PC-9 (cell line): ENCODE data around the gene DPEP1. TPM values are rescaled to one million over a fixed set of nuclear protein-coding genes. Genes with fewer than 3 reads are reported as not detected.

ENCODE experiments used
- BruUV-seq: library from RNA; stranded (reverse); fragments of 400-500 nt; replicated peaks from 2 replicates; lab custom pipeline; 2021; lab: Mats Ljungman, UMichigan
- CTCF ChIA-PET: fragments of 300-600 bp; sonication (Branson Sonifier 250); formaldehyde crosslinking; loops from one replicate; lab custom pipeline; 2022; ENCODE audit warnings: antibody characterized with exemption; lab: Charles Lee
- POLR2A ChIA-PET: fragments of 300-600 bp; sonication (Branson Sonifier 250); formaldehyde crosslinking; loops from one replicate; lab custom pipeline; 2022; ENCODE audit warnings: antibody characterized with exemption; ENCODE audit not compliant: unreplicated experiment; lab: Charles Lee
- DNase-seq, 2 experiments: peaks; one replicate each; pipeline versions ENCODE4 v3.0.0 to v3.0.0-alpha.2; 2015 to 2022; ENCODE audit warnings: mixed read lengths in 1 of 2
- H2AFZ ChIP-seq: fragments of 200-600 bp; sonication (generic); 2 replicates; pipeline ENCODE4 v1.8.1; 2017; ENCODE audit warnings: antibody characterized with exemption
- H3F3A ChIP-seq: fragments of 200-600 bp; sonication (generic); 2 replicates; pipeline ENCODE4 v1.8.1; 2017; ENCODE audit warnings: antibody characterized with exemption, mild to moderate bottlenecking, low read depth; ENCODE audit not compliant: insufficient read depth
- H3K27ac ChIP-seq: fragments of 200-600 bp; sonication (generic); 2 replicates; pipeline ENCODE4 v1.6.1; 2016; ENCODE audit warnings: mixed run types
- H3K27me3 ChIP-seq: fragments of 200-600 bp; sonication (generic); 2 replicates; pipeline ENCODE4 v1.6.1; 2016; ENCODE audit warnings: low read depth, mixed run types; ENCODE audit not compliant: insufficient read depth
- H3K36me3 ChIP-seq: fragments of 200-600 bp; sonication (generic); 2 replicates; pipeline ENCODE4 v1.6.1; 2016; ENCODE audit warnings: low read depth, mixed run types
- H3K4me1 ChIP-seq: fragments of 200-600 bp; sonication (generic); replicated peaks from 2 replicates; pipeline ENCODE4 v1.6.1; 2016; ENCODE audit warnings: mixed run types; ENCODE audit not compliant: insufficient read depth
- H3K4me2 ChIP-seq: fragments of 200-600 bp; sonication (generic); 2 replicates; pipeline ENCODE4 v1.6.1; 2017; ENCODE audit warnings: mixed run types
- H3K4me3 ChIP-seq: fragments of 200-600 bp; sonication (generic); 2 replicates; pipeline ENCODE4 v1.6.1; 2016; ENCODE audit warnings: mixed run types
- H3K79me2 ChIP-seq: fragments of 200-600 bp; sonication (generic); 2 replicates; pipeline ENCODE4 v1.6.1; 2017; ENCODE audit warnings: low read depth, mixed run types
- H3K9me2 ChIP-seq: fragments of 200-600 bp; sonication (generic); 2 replicates; pipeline ENCODE4 v1.8.1; 2017; ENCODE audit warnings: mild to moderate bottlenecking; ENCODE audit not compliant: insufficient read depth
- H3K9me3 ChIP-seq: fragments of 200-600 bp; sonication (generic); 2 replicates; pipeline ENCODE4 v1.8.1; 2016; ENCODE audit warnings: low read depth; ENCODE audit not compliant: insufficient read depth
- H4K20me1 ChIP-seq: fragments of 200-600 bp; sonication (generic); 2 replicates; pipeline ENCODE4 v1.8.1; 2017; ENCODE audit not compliant: insufficient read depth
- CTCF ChIP-seq: fragments of 200-600 bp; sonication (generic); conservative IDR thresholded peaks from 2 replicates; pipeline ENCODE4 v1.6.1; 2017; ENCODE audit warnings: mixed run types, antibody characterized with exemption, mild to moderate bottlenecking, moderate library complexity
- EZH2 ChIP-seq: fragments of 200-600 bp; sonication (generic); IDR thresholded peaks from 2 replicates; pipeline ENCODE4 v1.8.0; 2017; ENCODE audit warnings: antibody characterized with exemption, low read depth
- intact Hi-C: fragments of 100-400 bp; cut with micrococcal nuclease; formaldehyde crosslinking; loops from one replicate; pipeline ENCODE4 v1.10.0; 2022; ENCODE audit not compliant: unreplicated experiment
- total RNA-seq: library from RNA; stranded (reverse); gene quantifications from 2 replicates; pipeline ENCODE4 v1.2.3, GENCODE V29; 2021

Gene DPEP1
- total RNA-seq, 1 experiment from 2014 or later: not detected

DNA sequence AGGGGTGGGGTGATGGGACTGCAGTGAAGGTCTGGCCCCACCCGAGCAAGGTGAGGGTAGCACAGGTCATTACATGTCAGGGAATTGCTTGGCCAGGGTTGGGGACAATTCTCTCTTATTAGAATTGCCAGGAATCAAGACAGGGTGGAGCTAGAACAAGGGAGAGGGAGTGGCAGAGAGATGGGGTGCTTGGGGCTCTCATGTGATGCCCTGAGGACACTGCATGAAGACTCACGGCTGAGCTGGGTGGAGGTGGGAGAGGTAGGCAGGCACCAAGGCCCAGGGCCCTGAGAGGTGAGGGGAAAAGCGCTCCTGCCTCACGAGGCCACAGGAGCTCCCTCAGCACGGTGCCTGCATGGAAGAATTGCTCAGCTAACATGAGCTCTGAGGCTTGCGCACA lies 3.6 kb downstream of the DPEP1 start:
- Histone ChIP-seq H2AFZ (no peak overlapping the region), H3K4me2 (no peak overlapping the region), H3K79me2 (no peaks in the 10 kb centered on the region), H3K4me1 (no peaks in the 10 kb centered on the region), H3K27ac (no peak overlapping the region), H3K36me3 (no peaks in the 10 kb centered on the region), H3F3A (peaks cover 14% of the 10 kb centered on the region), H4K20me1 (no peaks in the 10 kb centered on the region), H3K9me2 (no peaks in the 10 kb centered on the region), H3K9me3 (no peaks in the 10 kb centered on the region), H3K27me3 (peaks cover 19% of the 10 kb centered on the region; the same call in 1 of the 2 replicates), H3K4me3 (no peak overlapping the region)
- no peak for TF ChIP-seq CTCF
- TF ChIP-seq EZH2: no peak
- BruUV-seq: no TSS peak
- POLR2A ChIA-PET: interaction anchor here (0.6 kb wide), 1 partner anchor 20 kb away, joined by 3 read pairs; no protein-coding TSS in a partner anchor
- CTCF ChIA-PET: interaction anchor here (0.7 kb wide), 1 partner anchor 48 kb away, joined by 5 read pairs; no protein-coding TSS in a partner anchor
- intact Hi-C loops: no loop called here
- DNase-seq: no peak

GRCh38 chr16:89618109-89618998 lies 4.9 kb downstream of the DPEP1 start:
- BruUV-seq: no TSS peak
- Histone ChIP-seq H3K9me3 (no peaks in the 10 kb centered on the region), H3K4me2 (no peak overlapping the region), H2AFZ (no peak overlapping the region), H3K27ac (no peak overlapping the region), H3F3A (peaks cover 14% of the 10 kb centered on the region), H3K36me3 (no peaks in the 10 kb centered on the region), H3K4me3 (no peak overlapping the region), H3K27me3 (peaks cover 24% of the 10 kb centered on the region), H3K9me2 (no peaks in the 10 kb centered on the region), H3K79me2 (no peaks in the 10 kb centered on the region), H3K4me1 (no peaks in the 10 kb centered on the region), H4K20me1 (no peaks in the 10 kb centered on the region)
- CTCF ChIA-PET: interaction anchor here (0.7 to 0.8 kb wide), 2 partner anchors 19 to 44 kb away, joined by 3 to 4 read pairs; no protein-coding TSS in a partner anchor
- intact Hi-C loops: no loop called here
- DNase-seq: no peak
- POLR2A ChIA-PET: no interaction called here
- no peak for TF ChIP-seq CTCF
- no peak for TF ChIP-seq EZH2

- no peak overlapping the region for H2AFZ ChIP-seq
- H3K9me3 ChIP-seq: no peaks in the 10 kb centered on the region
Measured at GRCh38 chr16:89619840-89620239, 6.4 kb downstream of the DPEP1 start.

More at GRCh38 chr16:89619840-89620239, 6.4 kb downstream of the DPEP1 start:
- H3K36me3 ChIP-seq: no peaks in the 10 kb centered on the region
- H3K79me2 ChIP-seq: no peaks in the 10 kb centered on the region
- ChIA-PET POLR2A (no interaction called here), CTCF (no interaction called here)
- H3F3A ChIP-seq: peaks cover 14% of the 10 kb centered on the region
- no peaks in the 10 kb centered on the region for H3K9me2 ChIP-seq
- intact Hi-C loops: no loop called here
- no peak overlapping the region for H3K27ac ChIP-seq
- DNase-seq: no peak
- H3K4me3 ChIP-seq: no peak overlapping the region
- H3K27me3 ChIP-seq: peaks cover 35% of the 10 kb centered on the region
- no peaks in the 10 kb centered on the region for H4K20me1 ChIP-seq
- no peak overlapping the region for H3K4me2 ChIP-seq
- H3K4me1 ChIP-seq: no peaks in the 10 kb centered on the region
- no TSS peak for BruUV-seq
- no peak for TF ChIP-seq EZH2
- no peak for TF ChIP-seq CTCF
